AG09309 (cell line): ENCODE measurements around the gene KATNIP.

Experiments used
- DNase-seq: peaks from one replicate; pipeline ENCODE4 v3.0.0-alpha.2; 2010; ENCODE audit warnings: low read depth
- H3K4me3 ChIP-seq: 2 replicates; pipeline ENCODE4 v1.5.1; 2011; ENCODE audit warnings: mild to moderate bottlenecking, low read depth, low read length, moderate library complexity; ENCODE audit not compliant: control insufficient read depth
- TF ChIP-seq, protein P1 (sequence below): IDR thresholded peaks from 2 replicates; pipeline ENCODE4 v1.5.1; 2011; ENCODE audit warnings: mild to moderate bottlenecking, low read depth, low read length, inconsistent platforms; ENCODE audit not compliant: insufficient read depth, control insufficient read depth; ENCODE audit errors: missing control alignments

The KATNIP gene

DNA sequence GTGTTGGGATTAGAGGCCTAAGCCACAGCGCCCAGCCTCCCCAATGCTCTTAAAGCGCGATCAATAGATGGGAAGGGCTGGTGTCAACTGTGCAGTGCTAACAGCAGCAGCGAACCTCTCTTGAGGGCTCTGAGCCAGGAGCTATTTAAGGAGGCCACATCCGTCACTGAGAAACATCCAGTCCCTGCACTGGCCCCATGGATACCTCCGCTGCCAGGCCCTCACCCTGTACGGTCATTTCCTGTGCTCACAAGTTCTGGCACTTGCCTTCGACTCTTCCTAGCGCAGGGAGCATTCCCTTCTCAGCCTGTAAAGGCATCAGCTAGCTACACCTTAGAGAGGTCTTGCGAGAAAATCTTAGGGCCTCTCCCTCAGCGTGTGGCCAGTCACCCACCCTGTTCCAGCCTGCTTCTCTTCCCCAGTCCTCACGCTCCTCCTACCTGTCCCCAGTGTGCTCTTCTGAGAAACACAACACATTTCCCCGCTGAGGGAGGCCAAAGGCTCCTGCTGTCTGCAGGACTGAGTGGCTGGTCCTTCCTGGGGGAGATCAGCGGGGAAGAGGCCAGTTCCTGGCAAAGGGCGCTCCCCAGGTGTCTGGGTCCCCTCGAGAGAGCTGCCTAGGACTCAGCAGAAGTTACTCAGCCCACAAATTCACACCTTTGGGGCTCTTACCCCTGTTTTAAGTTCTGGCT is 28.8 kb upstream of the KATNIP start:
- TF ChIP-seq, protein P1, sequence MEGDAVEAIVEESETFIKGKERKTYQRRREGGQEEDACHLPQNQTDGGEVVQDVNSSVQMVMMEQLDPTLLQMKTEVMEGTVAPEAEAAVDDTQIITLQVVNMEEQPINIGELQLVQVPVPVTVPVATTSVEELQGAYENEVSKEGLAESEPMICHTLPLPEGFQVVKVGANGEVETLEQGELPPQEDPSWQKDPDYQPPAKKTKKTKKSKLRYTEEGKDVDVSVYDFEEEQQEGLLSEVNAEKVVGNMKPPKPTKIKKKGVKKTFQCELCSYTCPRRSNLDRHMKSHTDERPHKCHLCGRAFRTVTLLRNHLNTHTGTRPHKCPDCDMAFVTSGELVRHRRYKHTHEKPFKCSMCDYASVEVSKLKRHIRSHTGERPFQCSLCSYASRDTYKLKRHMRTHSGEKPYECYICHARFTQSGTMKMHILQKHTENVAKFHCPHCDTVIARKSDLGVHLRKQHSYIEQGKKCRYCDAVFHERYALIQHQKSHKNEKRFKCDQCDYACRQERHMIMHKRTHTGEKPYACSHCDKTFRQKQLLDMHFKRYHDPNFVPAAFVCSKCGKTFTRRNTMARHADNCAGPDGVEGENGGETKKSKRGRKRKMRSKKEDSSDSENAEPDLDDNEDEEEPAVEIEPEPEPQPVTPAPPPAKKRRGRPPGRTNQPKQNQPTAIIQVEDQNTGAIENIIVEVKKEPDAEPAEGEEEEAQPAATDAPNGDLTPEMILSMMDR = no peak
- H3K4me3 ChIP-seq = no peak overlapping the region
- DNase-seq = no peak

DNA sequence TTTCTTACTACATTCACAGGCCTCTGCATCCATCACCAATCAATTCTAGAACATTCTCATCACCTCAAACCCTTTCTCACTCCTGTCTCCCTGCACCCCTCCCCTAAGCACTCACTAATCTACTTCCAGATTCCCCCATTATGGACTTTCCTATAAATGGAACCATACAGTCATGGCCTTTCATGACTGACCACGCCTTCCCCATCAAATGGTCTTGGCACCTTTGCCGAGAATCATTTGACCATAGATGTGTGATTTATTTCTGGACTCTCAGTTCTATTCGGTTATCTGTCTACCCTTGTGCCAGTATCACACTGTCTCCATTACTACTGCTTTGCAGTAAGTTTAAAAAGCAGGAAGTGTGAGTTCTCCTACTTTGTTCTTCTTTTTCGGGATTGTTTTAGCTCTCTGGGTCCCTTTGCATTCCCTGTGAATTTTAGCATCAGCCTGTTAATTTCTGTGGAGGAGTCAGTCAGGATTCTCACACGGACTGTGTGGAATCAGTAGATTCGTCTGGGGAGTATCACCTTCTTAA is 27.7 kb upstream of the KATNIP start:
- DNase-seq = no peak
- H3K4me3 ChIP-seq = no peak overlapping the region
- TF ChIP-seq, protein P1 = no peak

DNA sequence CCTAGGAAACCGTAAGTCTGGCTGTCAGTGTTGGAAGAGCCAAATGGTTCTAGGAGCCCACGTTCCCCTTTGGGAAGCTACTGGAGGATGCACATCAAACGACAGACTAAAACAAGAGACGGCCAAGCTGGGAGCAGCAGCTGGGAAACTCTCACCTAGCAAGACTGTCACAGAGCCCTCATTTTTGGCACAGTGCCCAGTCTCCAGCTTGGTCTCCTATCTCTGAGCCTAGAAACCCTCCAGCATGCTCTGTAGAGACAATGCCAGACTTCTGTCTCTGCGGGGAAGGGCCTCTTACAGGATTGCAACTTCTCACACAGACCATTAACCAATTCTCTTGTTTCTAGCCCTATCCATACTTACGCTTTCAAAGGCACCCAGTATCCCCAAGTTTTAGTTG is 23.8 kb upstream of the KATNIP start:
- DNase-seq = no peak
- TF ChIP-seq, protein P1 = no peak
- H3K4me3 ChIP-seq = no peak overlapping the region

DNA sequence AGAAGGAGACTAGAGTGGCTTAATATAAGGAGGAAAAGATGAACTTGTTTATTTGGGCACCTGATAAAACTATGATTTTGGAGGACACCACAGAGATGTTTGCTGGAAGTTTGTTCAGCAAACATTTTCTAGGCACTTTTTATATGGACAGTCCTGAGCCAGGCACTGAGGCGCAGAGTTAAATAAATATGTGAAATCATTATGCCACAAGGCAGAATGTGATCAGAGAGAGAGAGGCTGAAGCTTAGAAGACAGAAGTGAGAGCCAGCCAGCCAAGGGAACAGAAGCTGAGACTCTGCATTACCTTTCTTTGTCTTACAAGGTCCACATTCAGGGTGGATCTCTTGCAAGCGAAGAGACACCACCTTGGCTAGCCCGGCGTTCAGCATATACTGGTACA is 21.6 kb upstream of the KATNIP start:
- H3K4me3 ChIP-seq = no peak overlapping the region
- DNase-seq = no peak
- TF ChIP-seq, protein P1 = no peak

DNA sequence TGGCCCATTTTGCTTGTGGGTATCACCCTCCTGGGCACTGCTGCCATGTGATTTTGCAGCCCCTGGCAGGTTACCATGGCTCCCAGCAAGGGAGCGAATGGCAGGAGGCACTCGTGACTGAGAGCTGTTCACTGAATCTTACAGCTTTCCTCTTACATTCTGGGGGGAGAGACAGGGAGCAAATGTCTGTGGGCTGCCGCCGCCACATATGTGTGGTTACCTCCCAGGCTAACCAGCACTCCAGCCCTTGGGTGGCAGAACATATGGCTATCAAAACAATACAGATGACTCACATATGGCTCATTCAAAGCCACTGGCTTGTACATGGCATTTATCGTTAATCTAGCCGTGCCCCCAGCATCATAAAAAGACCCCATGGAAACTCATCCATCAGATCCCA is 20.0 kb upstream of the KATNIP start:
- TF ChIP-seq, protein P1 = no peak
- DNase-seq = peak; percentile 39
- H3K4me3 ChIP-seq = no peak overlapping the region

DNA sequence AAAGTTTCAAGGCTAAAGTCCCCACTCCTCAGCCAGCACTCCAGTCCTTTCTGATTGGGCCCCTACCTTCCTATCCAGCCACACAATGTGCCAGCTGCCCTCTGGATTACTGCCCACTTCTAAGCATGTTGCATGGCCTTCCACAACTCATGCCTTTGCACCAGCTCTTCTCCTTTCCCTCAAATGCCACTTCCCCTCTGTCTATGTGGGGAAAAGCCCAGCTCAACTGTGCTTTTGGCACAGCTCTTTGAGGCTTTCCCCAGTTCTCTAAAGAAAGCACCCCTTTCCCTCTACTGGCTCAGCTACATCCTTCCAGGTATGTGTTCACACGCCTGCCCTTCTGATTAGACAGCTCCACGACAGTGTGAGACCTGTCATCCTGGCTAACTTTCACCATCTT is 18.8 kb upstream of the KATNIP start:
- DNase-seq = no peak
- TF ChIP-seq, protein P1 = no peak
- no peak overlapping the region for H3K4me3 ChIP-seq
